MM.1S (cell line): ENCODE data around the gene VAPB.

Source experiments
- DNase-seq: peaks from one replicate; pipeline ENCODE4 v3.0.0-alpha.2; 2015
- H2AFZ ChIP-seq: fragments of 300-600 bp; sonication (generic); 2 replicates; pipeline ENCODE4 v1.6.0; 2016; ENCODE audit warnings: antibody characterized with exemption, low read length
- H3F3A ChIP-seq: fragments of 300-600 bp; sonication (generic); 2 replicates; pipeline ENCODE4 v1.6.1; 2016; ENCODE audit warnings: mild to moderate bottlenecking, antibody characterized with exemption, low read length, moderate library complexity, mixed read lengths; ENCODE audit not compliant: insufficient read depth
- H3K27ac ChIP-seq: fragments of 300-600 bp; sonication (generic); 2 replicates; pipeline ENCODE4 v1.5.1; 2016; ENCODE audit warnings: mild to moderate bottlenecking, low read length
- H3K27me3 ChIP-seq: fragments of 300-600 bp; sonication (generic); replicated peaks from 2 replicates; pipeline ENCODE4 v1.6.0; 2016; ENCODE audit warnings: low read length; ENCODE audit not compliant: insufficient read depth
- H3K36me3 ChIP-seq: fragments of 300-600 bp; sonication (generic); replicated peaks from 2 replicates; pipeline ENCODE4 v1.6.1; 2016; ENCODE audit warnings: mild to moderate bottlenecking, low read length, mixed read lengths; ENCODE audit not compliant: insufficient read depth
- H3K4me1 ChIP-seq: fragments of 300-600 bp; sonication (generic); 2 replicates; pipeline ENCODE4 v1.6.1; 2016; ENCODE audit warnings: low read length, mixed read lengths
- H3K4me2 ChIP-seq: fragments of 300-600 bp; sonication (generic); 2 replicates; pipeline ENCODE4 v1.6.0; 2016; ENCODE audit warnings: low read depth, low read length
- H3K4me3 ChIP-seq: fragments of 300-600 bp; sonication (generic); 2 replicates; pipeline ENCODE4 v1.5.1; 2016; ENCODE audit warnings: low read length, mixed read lengths
- H3K79me2 ChIP-seq: fragments of 300-600 bp; sonication (generic); 2 replicates; pipeline ENCODE4 v1.6.1; 2016; ENCODE audit warnings: mixed run types, low read length, mixed read lengths
- H3K9ac ChIP-seq: fragments of 300-600 bp; sonication (generic); 2 replicates; pipeline ENCODE4 v1.6.1; 2016; ENCODE audit warnings: low read length, mixed read lengths
- H3K9me2 ChIP-seq: fragments of 300-600 bp; sonication (generic); replicated peaks from 2 replicates; pipeline ENCODE4 v1.6.1; 2016; ENCODE audit warnings: mild to moderate bottlenecking, low read length, mixed read lengths; ENCODE audit not compliant: insufficient read depth
- H3K9me3 ChIP-seq: fragments of 300-600 bp; sonication (generic); replicated peaks from 2 replicates; pipeline ENCODE4 v1.6.1; 2016; ENCODE audit warnings: mild to moderate bottlenecking, low read length, mixed read lengths; ENCODE audit not compliant: insufficient read depth
- H4K20me1 ChIP-seq: fragments of 300-600 bp; sonication (generic); 2 replicates; pipeline ENCODE4 v1.6.1; 2016; ENCODE audit warnings: mild to moderate bottlenecking, low read length, moderate library complexity, mixed read lengths; ENCODE audit not compliant: insufficient read depth
- EZH2 ChIP-seq: fragments of 300-600 bp; sonication (generic); optimal IDR thresholded peaks from 2 replicates; pipeline ENCODE3; 2017; ENCODE audit warnings: low read depth, mild to moderate bottlenecking, antibody characterized with exemption, low read length, mixed read lengths
- EZH2phosphoT487 ChIP-seq: fragments of 300-600 bp; sonication (generic); IDR thresholded peaks from 2 replicates; pipeline ENCODE4 v1.6.1; 2018; ENCODE audit warnings: antibody characterized with exemption, low read length
- TF ChIP-seq, protein P1 (sequence below): fragments of 300-600 bp; sonication (generic); IDR thresholded peaks from 2 replicates; pipeline ENCODE4 v1.5.1; 2016; ENCODE audit warnings: antibody characterized with exemption, low read length, mixed read lengths

VAPB gene

DNA sequence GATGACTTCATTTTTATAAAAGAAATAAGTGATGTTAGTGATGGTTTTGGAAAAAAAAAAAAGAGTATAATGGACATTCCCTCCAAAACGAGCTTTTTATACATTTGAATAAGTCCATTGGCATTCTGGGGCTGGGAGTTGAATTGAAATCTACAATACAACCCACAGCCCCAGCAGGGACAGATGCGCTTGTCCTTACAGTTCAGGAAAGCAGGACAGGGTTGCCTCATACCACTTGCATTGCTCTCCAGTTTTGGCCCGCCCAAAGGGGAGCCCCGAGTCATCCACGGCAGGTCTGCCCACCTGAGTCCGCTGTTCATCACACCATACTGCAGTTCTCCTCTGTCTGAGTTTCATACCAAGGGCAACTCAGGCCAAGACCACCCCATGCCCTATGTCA lies 46.2 kb downstream of the VAPB start:
- H3K4me2 ChIP-seq: no peak overlapping the region
- peaks cover 16% of the 10 kb centered on the region for H3K4me1 ChIP-seq

DNA sequence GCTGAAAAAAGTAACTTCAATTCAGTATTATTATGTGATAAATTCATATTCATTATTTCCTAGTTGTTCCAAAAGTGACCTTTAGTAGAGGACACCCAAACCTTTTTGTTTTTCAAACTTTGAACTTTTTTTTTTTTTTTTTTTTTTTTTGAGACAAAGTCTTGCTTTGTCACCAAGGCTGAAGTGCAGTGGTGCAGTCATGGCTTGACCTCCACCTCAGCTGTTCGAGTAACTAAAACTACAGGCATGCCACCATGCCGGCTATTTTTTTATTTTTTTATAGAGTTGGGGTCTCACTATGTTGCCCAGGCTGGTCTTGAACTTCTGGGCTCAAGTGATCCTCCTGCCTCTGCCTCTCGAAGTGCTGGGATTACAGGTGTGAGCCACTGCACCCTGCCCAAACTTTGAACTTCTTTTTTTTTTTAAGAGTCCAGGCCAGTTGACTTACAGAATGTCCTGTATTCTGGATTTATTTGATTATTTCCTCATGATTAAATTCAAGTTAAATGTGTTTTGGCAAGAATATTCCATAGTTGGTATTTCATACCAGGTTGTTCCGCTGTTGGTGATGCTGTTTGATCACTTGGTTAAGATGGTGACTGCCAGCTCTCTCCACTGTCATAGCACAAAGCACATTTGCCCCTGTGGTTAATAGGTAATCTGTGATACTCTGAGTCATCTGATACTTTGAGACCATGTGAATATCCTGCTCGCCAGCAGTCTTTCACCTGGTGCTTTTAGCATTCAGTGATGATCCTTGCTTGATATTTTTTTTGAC lies 48.0 kb downstream of the VAPB start:
- no peak for DNase-seq

More for the DNA sequence above, 46.2 kb downstream of the VAPB start:
- H3K9ac ChIP-seq: no peak overlapping the region
- no peaks in the 10 kb centered on the region for H3K9me3 ChIP-seq
- TF ChIP-seq, protein P1, sequence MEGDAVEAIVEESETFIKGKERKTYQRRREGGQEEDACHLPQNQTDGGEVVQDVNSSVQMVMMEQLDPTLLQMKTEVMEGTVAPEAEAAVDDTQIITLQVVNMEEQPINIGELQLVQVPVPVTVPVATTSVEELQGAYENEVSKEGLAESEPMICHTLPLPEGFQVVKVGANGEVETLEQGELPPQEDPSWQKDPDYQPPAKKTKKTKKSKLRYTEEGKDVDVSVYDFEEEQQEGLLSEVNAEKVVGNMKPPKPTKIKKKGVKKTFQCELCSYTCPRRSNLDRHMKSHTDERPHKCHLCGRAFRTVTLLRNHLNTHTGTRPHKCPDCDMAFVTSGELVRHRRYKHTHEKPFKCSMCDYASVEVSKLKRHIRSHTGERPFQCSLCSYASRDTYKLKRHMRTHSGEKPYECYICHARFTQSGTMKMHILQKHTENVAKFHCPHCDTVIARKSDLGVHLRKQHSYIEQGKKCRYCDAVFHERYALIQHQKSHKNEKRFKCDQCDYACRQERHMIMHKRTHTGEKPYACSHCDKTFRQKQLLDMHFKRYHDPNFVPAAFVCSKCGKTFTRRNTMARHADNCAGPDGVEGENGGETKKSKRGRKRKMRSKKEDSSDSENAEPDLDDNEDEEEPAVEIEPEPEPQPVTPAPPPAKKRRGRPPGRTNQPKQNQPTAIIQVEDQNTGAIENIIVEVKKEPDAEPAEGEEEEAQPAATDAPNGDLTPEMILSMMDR: no peak
- TF ChIP-seq EZH2phosphoT487: no peak
- TF ChIP-seq EZH2: no peak
- H3F3A ChIP-seq: no peaks in the 10 kb centered on the region
- H3K79me2 ChIP-seq: peaks cover 75% of the 10 kb centered on the region
- no peaks in the 10 kb centered on the region for H3K27me3 ChIP-seq
- H3K36me3 ChIP-seq: 0 out of 2 replicates have a peak, but pooled peaks cover 7% of the 10 kb centered on the region
- H2AFZ ChIP-seq: no peak overlapping the region
- H3K4me3 ChIP-seq: no peak overlapping the region
- H3K27ac ChIP-seq: no peak overlapping the region
- peaks cover 5% of the 10 kb centered on the region; the same call in 1 of the 2 replicates for H4K20me1 ChIP-seq
- no peak for DNase-seq
- H3K9me2 ChIP-seq: no peaks in the 10 kb centered on the region

DNA sequence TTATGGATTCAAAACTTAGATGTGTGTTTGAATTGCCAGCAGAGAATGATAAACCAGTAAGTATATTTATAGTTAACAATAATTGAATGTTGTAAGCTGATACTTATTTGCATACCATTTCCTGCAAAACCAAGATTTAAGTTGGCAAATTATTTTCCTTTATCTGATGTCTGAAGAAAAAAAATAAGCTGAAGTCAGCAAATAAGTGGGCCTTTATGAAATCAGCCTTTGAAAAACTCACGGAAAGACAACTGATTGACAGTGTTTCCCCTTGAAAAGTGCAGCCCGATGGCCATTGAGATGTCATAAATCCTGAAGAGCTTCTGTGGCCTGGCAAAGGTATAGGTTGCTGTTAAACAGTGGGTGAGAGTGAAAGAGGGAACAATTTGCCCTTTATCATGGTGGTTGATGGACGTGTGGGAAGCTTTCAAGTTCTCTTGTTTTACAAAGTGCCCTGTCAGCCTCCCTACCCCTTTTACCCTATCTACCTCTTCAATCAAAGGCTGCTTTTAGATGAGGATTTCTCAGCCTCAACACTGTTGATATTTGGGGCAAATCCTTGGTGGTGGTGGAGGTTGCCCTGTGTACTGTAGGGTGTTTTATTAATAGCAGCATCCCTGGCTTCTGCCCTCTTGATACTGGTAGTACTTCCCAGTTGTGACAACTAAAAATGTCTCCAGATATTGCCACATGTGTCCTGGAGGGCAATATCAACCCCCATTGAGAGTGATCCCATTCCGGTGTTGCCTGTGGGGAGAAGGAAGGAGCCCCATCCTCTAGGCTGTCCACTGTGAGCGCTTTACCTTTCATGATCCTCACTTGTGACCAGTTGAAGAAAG lies 50.2 kb downstream of the VAPB start:
- 0 out of 2 replicates have a peak, but pooled peaks cover 3% of the 10 kb centered on the region for H3K36me3 ChIP-seq
- no peak overlapping the region for H3K4me3 ChIP-seq
- no peaks in the 10 kb centered on the region for H4K20me1 ChIP-seq

More for the DNA sequence above, 48.0 kb downstream of the VAPB start:
- H3K79me2 ChIP-seq: peaks cover 64% of the 10 kb centered on the region
- H3K4me1 ChIP-seq: peaks cover 16% of the 10 kb centered on the region
- TF ChIP-seq, protein P1: no peak
- TF ChIP-seq EZH2 (no peak), EZH2phosphoT487 (no peak)
- H3K27ac ChIP-seq: no peak overlapping the region
- H3K9ac ChIP-seq: no peak overlapping the region
- no peaks in the 10 kb centered on the region for H3K27me3 ChIP-seq
- no peak overlapping the region for H2AFZ ChIP-seq
- no peaks in the 10 kb centered on the region for H3K9me2 ChIP-seq
- H3K36me3 ChIP-seq: 0 out of 2 replicates have a peak, but pooled peaks cover 3% of the 10 kb centered on the region
- no peaks in the 10 kb centered on the region for H3K9me3 ChIP-seq
- no peak overlapping the region for H3K4me3 ChIP-seq
- H3F3A ChIP-seq: no peaks in the 10 kb centered on the region
- H4K20me1 ChIP-seq: peaks cover 5% of the 10 kb centered on the region; the same call in 1 of the 2 replicates
- H3K4me2 ChIP-seq: no peak overlapping the region

More for the DNA sequence above, 50.2 kb downstream of the VAPB start:
- TF ChIP-seq EZH2phosphoT487: no peak
- TF ChIP-seq EZH2: no peak
- TF ChIP-seq, protein P1: no peak
- no peak for DNase-seq
- Histone ChIP-seq H3F3A (no peaks in the 10 kb centered on the region), H3K9me3 (no peaks in the 10 kb centered on the region), H3K4me1 (0 out of 2 replicates have a peak, but pooled peaks cover 4% of the 10 kb centered on the region), H2AFZ (no peak overlapping the region), H3K9me2 (no peaks in the 10 kb centered on the region), H3K79me2 (peaks cover 51% of the 10 kb centered on the region), H3K9ac (no peak overlapping the region), H3K27ac (no peak overlapping the region), H3K27me3 (no peaks in the 10 kb centered on the region), H3K4me2 (no peak overlapping the region)
